Fibroblast of lung (primary cell): Measurements from ENCODE around the gene MFN2.

Source experiments
- CTCF ChIP-seq, 2 donors: IDR thresholded peaks in 1 of 2; conservative IDR thresholded peaks in 1 of 2; 1 replicate in 1 of 2; 2 replicates in 1 of 2; pipeline ENCODE4 v1.5.1; 2011 to 2012; ENCODE audit warnings: low read length in 2 of 2, control low read depth in 1 of 2, inconsistent platforms in 1 of 2, low read depth in 1 of 2, mild to moderate bottlenecking in 1 of 2
- EZH2 ChIP-seq: IDR thresholded peaks from 2 replicates; pipeline ENCODE4 v1.5.1; 2012; ENCODE audit warnings: low read length, control low read depth, mild to moderate bottlenecking; ENCODE audit errors: missing control alignments

GRCh38 chr1:11979028-11979850 lies 1.0 kb upstream of the MFN2 start:
- TF ChIP-seq EZH2 (no peak), CTCF (conservative IDR thresholded peaks at IDR 0.05 in 1 of 2, IDR thresholded peaks at IDR 0.05 in 1 of 2; ENCODE audit: low read depth in 1 of 2, low read length in 2 of 2) (no peak)
